ENCODE measurements around the gene TAGLN.
"Not testable (repeated sequence)": the region's sequence is repeated elsewhere in the genome, so short reads cannot be mapped to it uniquely, and the experiment has no call there.

Gene TAGLN

DNA sequence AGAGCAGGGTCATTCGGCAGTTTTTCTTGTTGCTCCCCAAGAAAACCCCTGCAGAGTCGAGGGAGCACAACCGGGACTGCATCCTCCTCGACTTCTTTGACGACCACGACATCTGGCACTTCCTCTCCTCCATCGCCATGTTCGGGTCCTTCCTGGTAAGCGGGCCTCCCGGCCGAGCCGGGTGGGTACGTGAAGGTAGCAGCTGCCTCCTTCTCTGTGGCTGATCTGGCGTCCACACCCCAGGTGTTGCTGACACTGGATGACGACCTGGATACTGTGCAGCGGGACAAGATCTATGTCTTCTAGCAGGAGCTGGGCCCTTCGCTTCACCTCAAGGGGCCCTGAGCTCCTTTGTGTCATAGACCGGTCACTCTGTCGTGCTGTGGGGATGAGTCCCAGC is 3.4 kb upstream of the TAGLN start:
- DNase-seq (ENCODE audit: low read depth) = no peak

DNA sequence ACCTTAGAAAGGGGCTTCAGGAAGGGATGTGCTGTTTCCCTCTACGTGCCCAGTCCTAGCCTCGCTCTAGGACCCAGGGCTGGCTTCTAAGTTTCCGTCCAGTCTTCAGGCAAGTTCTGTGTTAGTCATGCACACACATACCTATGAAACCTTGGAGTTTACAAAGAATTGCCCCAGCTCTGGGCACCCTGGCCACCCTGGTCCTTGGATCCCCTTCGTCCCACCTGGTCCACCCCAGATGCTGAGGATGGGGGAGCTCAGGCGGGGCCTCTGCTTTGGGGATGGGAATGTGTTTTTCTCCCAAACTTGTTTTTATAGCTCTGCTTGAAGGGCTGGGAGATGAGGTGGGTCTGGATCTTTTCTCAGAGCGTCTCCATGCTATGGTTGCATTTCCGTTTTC is 2.2 kb upstream of the TAGLN start:
- no peak for DNase-seq (ENCODE audit: low read depth)

DNA sequence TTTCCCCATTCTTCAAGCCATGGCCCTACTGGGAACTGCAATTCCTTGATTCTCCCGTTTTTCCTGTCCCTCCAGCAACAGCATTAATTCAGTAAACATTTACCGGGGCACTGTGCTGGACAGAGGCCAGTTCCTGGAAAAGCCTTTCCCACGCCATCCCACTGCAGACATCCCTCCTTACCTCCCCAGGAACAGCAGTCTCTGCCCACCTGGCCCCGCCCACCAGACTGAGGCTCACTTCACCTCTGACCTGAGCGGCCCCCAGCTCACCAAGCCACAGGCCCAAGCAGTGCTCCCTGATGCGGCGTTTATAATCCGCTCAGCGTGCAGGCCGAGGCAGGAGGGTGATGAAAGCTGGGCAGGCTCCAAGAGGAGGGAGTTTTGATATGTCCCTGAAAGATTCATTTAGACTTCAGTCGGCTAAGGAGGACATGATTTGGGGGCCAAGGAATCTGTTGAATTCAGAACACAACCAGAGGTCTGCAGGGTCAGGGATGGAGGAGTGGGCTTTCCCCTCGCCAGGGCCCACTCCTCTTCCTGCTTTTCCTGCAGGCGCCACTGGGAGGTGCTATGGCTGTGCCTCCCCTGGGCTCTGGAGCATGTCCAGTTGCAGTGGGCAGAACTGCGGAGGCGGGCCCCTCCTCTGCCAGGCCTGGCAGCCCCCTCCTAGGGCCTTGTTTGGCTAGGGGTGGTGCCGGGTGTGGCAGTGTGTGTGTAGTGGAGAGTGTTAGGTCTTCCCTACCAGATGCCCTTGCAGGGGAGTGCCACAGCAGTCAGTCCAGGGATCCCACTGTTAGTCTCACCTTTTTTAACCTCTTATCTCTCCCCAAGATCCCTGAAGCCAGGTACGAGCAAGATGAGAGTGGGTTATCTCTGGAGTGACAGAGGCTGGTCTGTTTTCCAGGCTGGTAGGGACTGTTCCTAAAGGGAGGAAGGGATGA is 1.4 kb upstream of the TAGLN start:
- DNase-seq (ENCODE audit: low read depth) = no peak

DNA sequence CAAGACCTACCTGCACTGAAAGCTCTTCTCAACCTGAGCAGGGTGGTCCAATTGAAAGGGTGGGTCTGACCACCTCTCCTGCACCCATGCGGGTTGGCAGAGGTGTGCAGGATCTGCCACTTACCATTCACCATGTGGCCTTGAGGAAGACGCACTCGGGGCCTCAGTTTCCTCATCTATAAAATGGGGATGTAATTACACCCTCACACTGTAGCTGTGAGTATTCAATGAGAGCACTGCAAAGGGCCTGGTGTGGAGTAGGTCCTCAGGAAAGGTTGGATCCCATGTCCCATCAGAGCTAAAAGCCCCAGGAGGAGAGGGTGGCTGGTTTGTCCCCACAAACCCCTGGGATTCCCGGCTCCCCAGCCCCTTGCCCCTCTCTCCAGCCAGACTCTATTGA is 557 bp upstream of the TAGLN start:
- no peak for DNase-seq (ENCODE audit: low read depth)

DNA sequence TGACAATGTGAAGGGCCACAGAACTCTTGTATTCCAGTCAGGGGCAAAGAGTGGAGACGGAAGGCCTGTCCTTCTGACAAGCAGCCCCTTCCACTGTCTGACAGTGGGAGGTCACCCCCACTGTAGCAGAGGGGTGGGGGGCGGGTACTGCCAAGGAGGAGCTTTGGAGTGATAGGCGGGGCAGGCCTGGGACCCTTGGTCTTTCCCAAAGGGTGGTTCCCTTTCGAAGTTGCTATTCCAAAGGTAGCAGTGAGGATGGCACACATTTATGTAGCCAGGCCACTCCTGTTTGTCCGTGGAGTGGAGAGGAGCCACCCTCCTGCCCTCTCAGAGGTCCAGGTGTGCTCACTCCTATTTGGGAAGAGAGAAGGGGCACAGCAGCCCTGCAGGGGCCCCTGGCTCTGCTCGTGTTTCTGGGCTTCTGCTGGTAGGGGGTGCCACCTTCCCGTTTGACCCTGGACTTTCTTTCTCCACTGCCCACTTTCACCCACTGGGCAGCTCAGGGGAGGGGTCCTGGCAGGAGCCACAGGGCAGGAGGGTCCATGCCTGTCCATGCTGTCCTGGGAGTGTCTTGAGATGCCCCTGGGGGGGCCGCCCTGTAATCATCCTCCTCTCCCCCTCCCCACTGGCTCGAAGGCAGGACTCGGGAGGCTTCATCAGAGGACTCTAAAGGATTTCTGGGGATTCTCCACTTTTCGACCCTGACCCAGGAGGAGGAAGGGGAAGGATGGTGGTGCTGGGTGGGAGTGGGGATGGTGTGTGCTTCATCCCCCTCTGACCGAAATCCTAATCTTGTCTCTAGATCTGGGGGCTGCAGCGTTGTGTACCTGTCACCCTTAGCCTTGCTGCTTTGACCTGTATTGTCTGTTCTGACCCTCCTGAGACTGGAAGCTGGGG is 994 bp downstream of the TAGLN start:
- no peak for DNase-seq (ENCODE audit: low read depth)

DNA sequence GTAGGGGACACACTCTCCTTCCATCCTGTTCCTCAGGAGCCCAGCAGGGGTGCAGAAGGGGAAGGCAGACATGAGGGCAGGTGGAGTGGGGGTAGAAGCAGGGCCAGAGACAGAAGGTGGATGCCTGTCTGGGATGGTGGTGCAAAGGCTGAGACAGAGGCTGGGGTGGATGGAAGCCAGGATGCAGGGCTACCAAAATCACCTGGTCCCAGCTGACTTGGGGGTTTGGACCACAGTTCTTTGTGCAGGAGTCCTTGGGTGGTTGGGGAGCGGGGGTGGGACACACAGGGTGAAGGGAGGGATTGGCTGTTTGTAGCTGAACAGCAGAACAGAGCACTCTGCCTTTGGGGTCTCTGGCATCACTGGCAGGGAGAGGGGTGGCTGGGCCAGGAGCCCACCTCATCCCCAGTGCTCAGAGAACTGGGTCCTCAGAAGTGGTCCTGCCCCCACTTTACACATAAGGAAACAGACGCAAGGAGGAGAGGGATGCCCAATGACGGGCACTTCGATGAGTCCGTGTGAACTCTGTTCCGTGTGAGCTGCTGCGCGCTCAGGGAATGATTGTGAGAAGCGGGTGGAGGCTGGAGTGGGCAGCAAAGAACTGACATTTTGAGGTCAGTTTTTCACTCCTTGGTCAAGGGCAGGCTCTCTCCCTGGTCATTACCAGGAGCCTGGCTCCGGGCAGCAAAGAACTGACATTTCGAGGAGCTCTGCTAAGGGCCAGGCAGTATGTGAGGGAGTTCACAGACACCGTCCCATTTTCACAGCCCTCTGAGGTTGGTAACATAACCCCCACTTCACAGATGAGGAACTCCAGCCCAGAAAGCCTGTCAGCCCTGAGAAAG is 1.9 kb downstream of the TAGLN start:
- DNase-seq (ENCODE audit: low read depth) = no peak

DNA sequence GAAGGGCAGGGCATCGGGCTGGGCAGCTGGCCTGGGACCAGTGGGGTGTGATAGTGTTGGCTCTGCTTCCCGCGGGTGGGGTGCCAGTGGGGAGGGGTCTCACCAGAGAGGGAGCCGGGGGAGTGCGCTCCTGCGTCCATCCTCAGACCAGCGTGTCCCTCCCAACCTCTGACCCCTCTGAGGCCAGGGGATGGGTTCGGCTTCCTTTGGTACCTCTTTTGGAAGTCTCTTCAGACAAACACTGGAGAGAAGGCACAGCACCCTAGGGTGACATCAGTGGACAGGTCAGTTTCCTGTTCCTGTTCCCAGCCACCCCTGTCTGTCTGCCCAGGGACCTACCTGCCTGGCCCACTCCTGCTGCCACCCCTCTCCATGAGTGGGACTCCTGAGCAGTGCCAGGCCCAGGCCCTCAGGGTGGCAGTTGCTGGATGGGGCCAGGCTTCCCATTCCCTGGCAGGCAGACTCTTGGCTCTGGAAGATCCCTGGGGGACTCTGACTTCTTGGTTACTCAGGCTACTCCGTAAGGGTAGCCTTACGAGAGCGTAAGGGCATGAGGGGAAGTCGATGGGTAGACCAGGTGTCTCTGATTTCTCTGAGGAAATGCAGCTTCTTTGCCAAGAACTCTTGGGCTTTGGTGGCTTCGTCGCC is 2.6 kb downstream of the TAGLN start:
- DNase-seq (ENCODE audit: low read depth) = no peak

DNA sequence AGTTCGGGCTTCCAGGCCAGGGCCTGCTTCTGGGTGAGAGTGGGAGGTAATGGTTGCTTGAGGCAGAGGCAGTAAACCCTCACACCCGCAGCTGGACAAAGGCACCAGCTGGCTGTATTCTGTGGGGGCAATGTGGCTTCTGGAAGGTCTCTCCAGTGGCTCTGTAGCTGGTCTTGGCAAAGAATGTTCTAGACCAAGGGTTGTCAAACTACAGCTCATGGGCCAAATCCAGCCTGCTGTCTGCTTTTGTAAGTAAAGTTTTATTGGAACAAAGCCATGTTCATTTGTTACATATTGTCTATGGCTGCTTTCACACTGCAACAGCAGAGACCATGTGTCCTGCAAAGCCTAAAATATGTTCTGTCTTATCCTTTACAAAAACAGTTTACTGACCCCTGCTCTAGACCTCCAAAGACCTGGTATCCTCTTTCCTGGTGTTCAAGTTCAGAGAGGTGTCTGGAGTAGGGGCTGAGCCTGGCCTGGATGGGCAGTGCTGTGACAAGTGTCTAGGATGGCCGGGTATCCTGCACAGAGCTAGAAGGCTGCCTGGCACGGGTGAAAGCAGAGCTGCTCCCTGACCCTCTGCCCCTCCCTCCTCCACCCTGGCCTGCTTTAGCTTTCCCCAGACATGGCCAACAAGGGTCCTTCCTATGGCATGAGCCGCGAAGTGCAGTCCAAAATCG is 3.4 kb downstream of the TAGLN start:
- DNase-seq (ENCODE audit: low read depth) = no peak

DNA sequence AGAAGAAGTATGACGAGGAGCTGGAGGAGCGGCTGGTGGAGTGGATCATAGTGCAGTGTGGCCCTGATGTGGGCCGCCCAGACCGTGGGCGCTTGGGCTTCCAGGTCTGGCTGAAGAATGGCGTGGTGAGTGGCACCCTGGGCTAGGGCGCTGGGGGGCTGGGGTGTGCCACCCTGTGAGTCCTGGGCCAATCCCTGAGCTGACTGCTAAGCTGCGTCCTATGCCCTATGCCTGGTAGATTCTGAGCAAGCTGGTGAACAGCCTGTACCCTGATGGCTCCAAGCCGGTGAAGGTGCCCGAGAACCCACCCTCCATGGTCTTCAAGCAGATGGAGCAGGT is 3.9 kb downstream of the TAGLN start:
- no peak for DNase-seq (ENCODE audit: low read depth)

DNA sequence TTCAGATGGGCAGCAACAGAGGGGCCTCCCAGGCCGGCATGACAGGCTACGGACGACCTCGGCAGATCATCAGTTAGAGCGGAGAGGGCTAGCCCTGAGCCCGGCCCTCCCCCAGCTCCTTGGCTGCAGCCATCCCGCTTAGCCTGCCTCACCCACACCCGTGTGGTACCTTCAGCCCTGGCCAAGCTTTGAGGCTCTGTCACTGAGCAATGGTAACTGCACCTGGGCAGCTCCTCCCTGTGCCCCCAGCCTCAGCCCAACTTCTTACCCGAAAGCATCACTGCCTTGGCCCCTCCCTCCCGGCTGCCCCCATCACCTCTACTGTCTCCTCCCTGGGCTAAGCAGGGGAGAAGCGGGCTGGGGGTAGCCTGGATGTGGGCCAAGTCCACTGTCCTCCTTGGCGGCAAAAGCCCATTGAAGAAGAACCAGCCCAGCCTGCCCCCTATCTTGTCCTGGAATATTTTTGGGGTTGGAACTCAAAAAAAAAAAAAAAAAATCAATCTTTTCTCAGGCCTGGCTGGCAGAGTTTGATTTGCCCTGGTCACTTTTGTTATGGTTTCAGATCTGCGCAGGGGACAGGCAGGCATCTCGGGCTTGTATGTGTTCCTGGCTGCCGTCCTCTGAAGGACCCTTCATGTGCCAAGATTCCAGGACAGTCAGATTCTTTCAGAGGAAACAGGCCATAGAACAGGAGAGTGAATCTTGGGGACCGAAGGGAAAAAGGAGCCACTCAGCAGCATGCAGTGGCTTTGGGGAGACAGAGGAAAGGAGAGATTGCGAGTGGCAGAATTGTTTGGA is 5.3 kb downstream of the TAGLN start:
- DNase-seq (ENCODE audit: low read depth) = no peak

DNA sequence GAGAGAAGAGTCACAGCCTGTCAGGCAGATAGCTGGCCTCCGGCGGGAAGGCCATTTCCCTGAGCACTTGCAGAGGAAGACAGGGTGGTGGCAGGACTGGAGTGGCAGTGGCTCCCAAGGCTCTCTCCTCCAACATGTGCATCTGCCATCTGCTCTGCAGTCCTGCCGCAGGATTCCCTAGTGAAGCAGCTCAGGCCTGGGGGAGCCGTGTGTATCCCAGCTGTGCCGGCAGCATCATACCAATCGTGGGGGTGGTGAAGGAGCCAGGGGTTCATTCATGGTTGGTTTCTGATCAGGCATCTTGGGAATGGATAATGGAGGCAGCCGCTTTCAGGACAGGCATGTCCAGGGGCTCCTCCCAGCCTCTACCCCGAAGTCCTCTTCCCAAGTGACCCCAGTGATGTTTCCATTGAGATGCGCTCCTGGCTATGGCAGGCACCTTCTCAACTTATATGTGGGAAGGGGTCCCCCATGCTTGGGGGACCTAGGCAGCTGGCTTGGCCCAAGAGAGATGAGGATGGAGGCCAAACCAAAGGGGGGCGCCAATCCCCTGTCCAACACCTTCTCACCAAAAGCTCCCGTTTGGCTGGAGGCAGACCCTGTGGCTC is 6.1 kb downstream of the TAGLN start:
- no peak for DNase-seq (ENCODE audit: low read depth)

DNA sequence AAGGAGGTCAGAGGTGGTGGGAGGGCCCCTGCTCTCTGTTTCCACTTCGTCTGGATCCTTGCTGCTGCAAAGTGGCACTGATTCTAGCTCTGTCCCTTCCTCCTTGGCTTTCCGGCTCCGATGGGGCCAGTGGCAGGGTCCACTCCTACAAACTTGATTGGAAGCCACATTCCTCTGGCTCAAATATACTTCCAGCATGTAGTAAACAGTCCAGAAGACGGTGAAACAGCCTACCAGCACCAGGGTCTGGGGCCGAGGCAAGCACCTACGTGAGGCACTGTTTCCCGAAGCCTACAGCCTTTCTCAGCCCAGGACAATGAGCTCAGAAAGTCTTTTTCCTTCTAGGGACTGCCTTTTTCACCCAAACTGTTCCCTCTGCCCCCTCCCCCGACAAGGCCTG is 6.9 kb downstream of the TAGLN start:
- DNase-seq (ENCODE audit: low read depth) = not testable (repeated sequence)

DNA sequence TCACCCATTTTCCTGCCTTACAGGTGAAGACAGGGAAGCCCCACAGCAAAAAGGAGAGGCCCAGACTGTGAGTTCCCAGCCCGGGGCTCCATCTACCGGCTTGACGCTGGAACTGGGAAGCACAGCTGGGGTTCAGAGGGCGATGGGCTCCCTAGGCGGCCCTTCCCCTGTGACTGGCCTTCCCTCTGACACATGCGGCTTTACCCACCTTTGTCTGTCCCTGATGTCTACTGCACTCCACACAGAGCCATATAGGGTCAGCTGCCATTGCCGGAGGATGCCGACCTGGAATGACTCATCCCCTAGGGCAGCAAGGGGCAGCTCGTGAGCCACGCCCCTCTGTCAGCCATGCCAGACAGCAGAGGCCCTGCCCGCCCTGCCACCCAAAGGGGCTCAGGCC is 7.7 kb downstream of the TAGLN start:
- DNase-seq (ENCODE audit: low read depth) = not testable (repeated sequence)

DNA sequence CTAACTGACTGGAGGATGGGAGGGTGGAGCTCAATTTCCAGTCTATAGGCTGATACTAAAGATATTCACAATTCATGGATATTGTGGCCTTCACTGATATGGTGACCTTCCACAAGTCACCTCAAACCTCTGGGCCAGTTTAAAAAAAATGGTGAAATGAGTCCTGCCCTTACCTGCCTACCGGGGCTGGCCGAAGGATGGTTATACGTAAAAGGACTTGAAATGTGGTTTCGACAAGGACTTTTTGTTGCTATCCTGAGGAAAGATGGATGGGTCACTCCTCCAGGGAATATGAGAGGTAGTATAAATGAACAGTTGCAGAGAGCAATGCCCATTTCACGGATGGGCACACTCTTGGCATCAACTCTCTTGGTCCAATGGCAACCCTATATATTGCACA is 8.3 kb downstream of the TAGLN start:
- DNase-seq (ENCODE audit: low read depth) = not testable (repeated sequence)

DNA sequence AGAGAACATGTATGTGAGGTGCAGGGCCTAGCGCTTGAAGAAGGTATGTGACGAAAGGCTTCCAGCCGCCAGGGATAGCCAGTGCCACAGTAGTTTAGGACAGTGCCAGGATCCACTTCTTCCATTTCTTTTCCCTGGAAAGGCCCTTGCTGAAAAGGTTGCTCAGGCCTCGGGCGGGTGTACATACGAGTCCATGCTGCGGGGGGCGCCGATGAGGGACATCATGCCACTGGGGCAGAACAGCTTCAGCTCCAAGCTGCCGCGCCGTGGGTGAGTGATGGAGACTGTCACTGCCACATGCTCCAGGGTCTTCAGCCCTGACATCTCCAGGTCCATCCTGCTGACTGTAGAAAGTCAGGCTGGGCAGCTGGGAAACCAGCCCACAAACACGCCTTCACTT is 9.5 kb downstream of the TAGLN start:
- not testable (repeated sequence) for DNase-seq (ENCODE audit: low read depth)

DNA sequence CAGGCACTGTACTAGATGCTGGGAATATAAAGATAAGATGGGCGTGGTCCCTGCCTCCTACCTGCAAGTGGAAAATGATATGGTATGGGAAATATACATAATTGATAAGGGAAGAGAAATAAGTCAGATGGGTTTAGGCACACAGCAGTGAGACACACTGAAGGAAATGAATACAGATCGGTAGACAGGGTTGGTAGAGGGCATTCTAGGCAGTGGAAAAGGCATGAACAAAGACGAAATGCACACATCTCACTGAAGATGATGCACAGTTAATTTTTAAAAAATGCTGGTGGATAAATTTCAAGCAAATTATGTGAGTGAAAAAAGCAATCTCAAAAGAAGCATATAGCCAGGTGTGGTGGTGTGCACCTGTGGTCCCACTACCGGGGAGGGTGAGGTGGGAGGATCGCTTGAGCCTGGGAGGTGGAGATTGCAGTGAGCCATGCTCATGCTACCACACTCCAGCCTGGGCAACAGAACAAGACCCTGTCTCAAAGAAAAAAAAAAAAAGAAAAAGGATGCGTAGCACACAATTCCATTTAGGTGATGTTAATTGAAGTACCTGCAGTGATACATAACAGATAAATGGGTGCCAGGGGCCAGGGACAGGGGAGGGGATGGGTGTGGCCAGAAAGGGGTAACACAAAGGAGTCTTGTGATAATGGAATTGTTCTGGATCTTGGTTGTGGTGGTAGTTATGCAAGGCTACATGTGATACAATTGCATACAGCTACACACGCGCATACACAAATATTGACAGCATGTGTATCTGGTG is 10.4 kb downstream of the TAGLN start:
- not testable (repeated sequence) for DNase-seq (ENCODE audit: low read depth)

DNA sequence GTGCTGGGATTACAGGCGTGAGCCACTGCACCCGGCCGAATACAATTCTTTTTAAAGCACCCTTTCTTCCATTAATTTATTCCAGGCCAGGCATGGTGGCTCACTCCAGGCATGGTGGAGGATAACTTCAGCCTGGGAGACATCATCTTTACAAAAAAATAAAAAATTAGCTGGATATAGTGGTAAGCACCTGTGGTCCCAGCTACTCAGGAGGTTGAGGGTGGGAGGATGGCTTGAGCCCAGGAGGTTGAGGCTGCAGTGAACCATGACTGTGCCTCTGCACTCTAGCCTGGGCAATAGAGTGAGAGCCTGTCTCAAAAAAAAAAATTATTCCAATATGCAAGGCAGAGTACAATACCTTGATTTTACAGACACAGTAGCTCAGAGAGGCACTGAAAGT is 11.4 kb downstream of the TAGLN start:
- no peak for DNase-seq (ENCODE audit: low read depth)

DNA sequence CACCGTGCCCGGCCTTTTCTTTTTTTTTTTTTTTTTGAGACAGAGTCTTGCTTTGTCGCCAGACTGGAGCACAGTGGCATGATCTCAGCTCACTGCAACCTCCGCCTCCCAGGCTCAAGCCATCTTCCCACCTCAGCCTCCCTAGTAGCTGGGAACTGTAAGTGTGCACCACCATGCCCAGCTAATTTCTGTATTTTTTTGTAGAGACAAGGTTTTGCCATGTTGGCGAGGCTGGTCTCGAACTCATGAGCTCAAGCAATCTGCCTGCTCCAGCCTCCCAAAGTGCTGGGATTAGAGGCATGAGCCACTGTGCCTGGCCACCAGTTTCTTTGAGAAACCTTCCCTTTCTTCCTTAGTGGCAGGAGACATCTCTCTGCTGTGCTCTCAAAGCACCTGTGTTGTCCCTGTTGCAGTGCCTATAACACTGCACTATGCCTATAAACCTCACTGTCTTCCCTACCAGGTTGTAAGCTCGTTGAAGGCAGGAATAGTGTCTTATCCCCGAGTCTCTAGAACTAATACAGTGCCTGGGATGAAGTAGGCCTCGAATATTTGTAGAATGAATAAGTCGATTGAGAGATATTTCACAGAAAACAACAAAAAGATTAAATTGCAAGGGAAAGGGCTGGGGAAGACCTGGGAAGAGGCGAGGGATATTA is 13.7 kb downstream of the TAGLN start:
- DNase-seq (ENCODE audit: low read depth) = no peak

All from activated gamma-delta T cell treated with anti-CD3 and anti-CD28 coated beads, Interleukin-2, amount 50 U/mL, for 16 hours (primary cell).